MG63 (cell line): ENCODE data around the gene CCDC8. TPM values are rescaled to one million over a fixed set of nuclear protein-coding genes. Genes with fewer than 3 reads are reported as not detected.
"Not testable (repeated sequence)": the region's sequence is repeated elsewhere in the genome, so short reads cannot be mapped to it uniquely, and the experiment has no call there.

Source experiments
- DNase-seq: peaks from one replicate; pipeline ENCODE4 v3.0.0-alpha.2; 2020
- H3K27me3 ChIP-seq: fragments of 250-450 bp; sonication (Bioruptor Pico); 2 replicates; pipeline ENCODE4 v1.5.1; 2020; ENCODE audit warnings: mild to moderate bottlenecking, moderate library complexity
- H3K36me3 ChIP-seq: fragments of 250-450 bp; sonication (Bioruptor Pico); 2 replicates; pipeline ENCODE4 v1.5.1; 2020; ENCODE audit warnings: mild to moderate bottlenecking, moderate library complexity
- H3K4me3 ChIP-seq: fragments of 250-450 bp; sonication (Bioruptor Pico); 2 replicates; pipeline ENCODE4 v1.5.1; 2020; ENCODE audit warnings: mild to moderate bottlenecking, moderate library complexity
- H3K9me3 ChIP-seq: fragments of 250-450 bp; sonication (Bioruptor Pico); 2 replicates; pipeline ENCODE4 v1.5.1; 2020; ENCODE audit warnings: mild to moderate bottlenecking, moderate library complexity
- total RNA-seq: library from RNA; depleted of rRNA; stranded (reverse); fragments of >200 nt; shearing (Covaris generic); gene quantifications from 2 replicates; pipeline ENCODE4 v1.2.3, GENCODE V29; 2014; ENCODE audit warnings: low replicate concordance

Gene CCDC8
- total RNA-seq, 1 experiment from 2014 or later: 15.9 TPM

- DNase-seq, H3K27me3 ChIP-seq, H3K4me3 ChIP-seq, H3K36me3 ChIP-seq, H3K9me3 ChIP-seq: not testable (repeated sequence)
Measured at GRCh38 chr19:46435689-46436088, 22.3 kb upstream of the CCDC8 start.

- no peaks in the 10 kb centered on the region for H3K36me3 ChIP-seq
- H3K9me3 ChIP-seq: 0 out of 2 replicates have a peak, but pooled peaks cover 2% of the 10 kb centered on the region
- no peak overlapping the region for H3K4me3 ChIP-seq
- H3K27me3 ChIP-seq: peaks cover 4% of the 10 kb centered on the region; the same call in 1 of the 2 replicates
- DNase-seq: no peak
Measured at GRCh38 chr19:46435009-46435408, 21.6 kb upstream of the CCDC8 start.

GRCh38 chr19:46433470-46433869, 20.1 kb upstream of the CCDC8 start:
- not testable (repeated sequence) for H3K9me3 ChIP-seq
- H3K27me3 ChIP-seq: peaks cover 12% of the 10 kb centered on the region

GRCh38 chr19:46431824-46432223, 18.5 kb upstream of the CCDC8 start:
- H3K27me3 ChIP-seq: peaks cover 27% of the 10 kb centered on the region
- 0 out of 2 replicates have a peak, but pooled peaks cover 2% of the 10 kb centered on the region for H3K9me3 ChIP-seq
- no peak overlapping the region for H3K4me3 ChIP-seq
- H3K36me3 ChIP-seq: no peaks in the 10 kb centered on the region
- no peak for DNase-seq

More at GRCh38 chr19:46433470-46433869, 20.1 kb upstream of the CCDC8 start:
- H3K4me3 ChIP-seq, H3K36me3 ChIP-seq, DNase-seq: not testable (repeated sequence)

- Histone ChIP-seq H3K27me3 (peaks cover 41% of the 10 kb centered on the region), H3K9me3 (0 out of 2 replicates have a peak, but pooled peaks cover 2% of the 10 kb centered on the region), H3K36me3 (no peaks in the 10 kb centered on the region), H3K4me3 (no peak overlapping the region)
- DNase-seq: no peak
Measured at GRCh38 chr19:46429999-46430398, 16.6 kb upstream of the CCDC8 start.

GRCh38 chr19:46428239-46429135, 15.1 kb upstream of the CCDC8 start, which contains the start of gene PNMA8C:
Gene PNMA8C (minus strand): TSS chr19:46428936. CDS start chr19:46428359, 577 bp downstream.
- Histone ChIP-seq H3K9me3 (0 out of 2 replicates have a peak, but pooled peaks cover under 1% of the 10 kb centered on the region), H3K36me3 (no peaks in the 10 kb centered on the region), H3K4me3 (no peak within 1 kb of the TSS), H3K27me3 (peaks cover 44% of the 10 kb centered on the region)
- DNase-seq: peak; percentile 46

- peaks cover 46% of the 10 kb centered on the region for H3K27me3 ChIP-seq
- H3K9me3 ChIP-seq: no peaks in the 10 kb centered on the region
- H3K36me3 ChIP-seq: no peaks in the 10 kb centered on the region
- no peak overlapping the region for H3K4me3 ChIP-seq
- no peak for DNase-seq
Measured at GRCh38 chr19:46427518-46428045, 14.2 kb upstream of the CCDC8 start.

- H3K36me3 ChIP-seq: no peaks in the 10 kb centered on the region
- H3K27me3 ChIP-seq: peaks cover 46% of the 10 kb centered on the region
- H3K4me3 ChIP-seq: peak overlapping the region; percentile 19
- no peaks in the 10 kb centered on the region for H3K9me3 ChIP-seq
- DNase-seq: peak; percentile 43
Measured at GRCh38 chr19:46426506-46427162, 13.3 kb upstream of the CCDC8 start.

GRCh38 chr19:46426035-46426505, 12.7 kb upstream of the CCDC8 start:
- Histone ChIP-seq H3K27me3 (peaks cover 46% of the 10 kb centered on the region), H3K9me3 (no peaks in the 10 kb centered on the region), H3K4me3 (peak overlapping the region; percentile 19; the same call in 1 of the 2 replicates), H3K36me3 (no peaks in the 10 kb centered on the region)
- no peak for DNase-seq

GRCh38 chr19:46423188-46423587, 9.8 kb upstream of the CCDC8 start:
- Histone ChIP-seq H3K36me3 (no peaks in the 10 kb centered on the region), H3K4me3 (no peak overlapping the region), H3K9me3 (no peaks in the 10 kb centered on the region), H3K27me3 (peaks cover 32% of the 10 kb centered on the region)
- DNase-seq: no peak

GRCh38 chr19:46422344-46422743, 9.0 kb upstream of the CCDC8 start:
- no peak for DNase-seq
- H3K9me3 ChIP-seq: no peaks in the 10 kb centered on the region
- no peak overlapping the region for H3K4me3 ChIP-seq
- H3K36me3 ChIP-seq: no peaks in the 10 kb centered on the region
- H3K27me3 ChIP-seq: peaks cover 24% of the 10 kb centered on the region

- H3K36me3 ChIP-seq: no peaks in the 10 kb centered on the region
- H3K4me3 ChIP-seq: no peak overlapping the region
- no peak for DNase-seq
- H3K27me3 ChIP-seq: peaks cover 6% of the 10 kb centered on the region
- no peaks in the 10 kb centered on the region for H3K9me3 ChIP-seq
Measured at GRCh38 chr19:46420056-46420455, 6.7 kb upstream of the CCDC8 start.

- DNase-seq: peak; percentile 73
- not testable (repeated sequence) for H3K27me3 ChIP-seq, H3K9me3 ChIP-seq, H3K36me3 ChIP-seq
- peak overlapping the region; percentile 34 for H3K4me3 ChIP-seq
Measured at GRCh38 chr19:46415804-46416709, 2.7 kb upstream of the CCDC8 start.

- DNase-seq, H3K27me3 ChIP-seq, H3K36me3 ChIP-seq, H3K9me3 ChIP-seq, H3K4me3 ChIP-seq: not testable (repeated sequence)
Measured at GRCh38 chr19:46414899-46415298, 1.5 kb upstream of the CCDC8 start.

- Histone ChIP-seq H3K36me3 (no peaks in the 10 kb centered on the region), H3K4me3 (peak overlapping the region; percentile 55), H3K27me3 (no peaks in the 10 kb centered on the region), H3K9me3 (no peaks in the 10 kb centered on the region)
- no peak for DNase-seq
Measured at GRCh38 chr19:46412650-46413261, 608 bp downstream of the CCDC8 start.
